Ovary (tissue), 3 donors: ENCODE measurements around the gene CD1E.
"Not testable (repeated sequence)": the region's sequence is repeated elsewhere in the genome, so short reads cannot be mapped to it uniquely, and the experiment has no call there.

Experiments
- EP300 ChIP-seq: sonication (generic); formaldehyde crosslinking; IDR thresholded peaks from one replicate; pipeline ENCODE4 v1.6.1; 2017; ENCODE audit warnings: antibody characterized with exemption
- POLR2A ChIP-seq: fragments of 450-650 bp; IDR thresholded peaks from one replicate; pipeline ENCODE4 v1.6.1; 2017; ENCODE audit warnings: antibody characterized with exemption, mild to moderate bottlenecking, moderate library complexity
- TF ChIP-seq, protein P1 (sequence below), 3 donors: fragments of 450-650 bp in 2 of 3; fragments of 200-600 bp in 1 of 3; IDR thresholded peaks; one replicate each; pipeline versions ENCODE4 v1.5.1 to v1.8.0; 2016 to 2022; ENCODE audit warnings: antibody characterized with exemption in 3 of 3, mild to moderate bottlenecking in 1 of 3
- donor health status: DM: no; HTN: no; CAD: no.

DNA sequence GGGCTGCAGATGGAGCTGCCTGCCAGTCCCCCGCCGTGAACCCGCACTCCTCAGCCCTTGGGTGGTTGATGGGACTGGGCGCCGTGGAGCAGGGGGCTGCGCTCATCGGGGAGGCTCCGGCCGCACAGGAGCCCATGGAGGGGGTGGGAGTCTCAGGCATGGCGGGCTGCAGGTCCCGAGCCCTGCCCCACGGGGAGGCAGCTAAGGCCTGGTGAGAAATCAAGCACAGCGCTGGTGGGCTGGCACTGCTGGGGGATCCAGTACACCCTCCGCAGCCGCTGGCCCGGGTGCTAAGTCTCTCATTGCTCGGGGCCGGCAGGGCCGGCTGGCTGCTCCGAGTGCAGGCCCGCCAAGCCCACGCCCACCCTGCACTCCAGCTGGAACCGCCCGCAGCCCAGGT lies 4.7 kb upstream of the CD1E start:
- not testable (repeated sequence) for TF ChIP-seq POLR2A, EP300
- TF ChIP-seq, protein P1, sequence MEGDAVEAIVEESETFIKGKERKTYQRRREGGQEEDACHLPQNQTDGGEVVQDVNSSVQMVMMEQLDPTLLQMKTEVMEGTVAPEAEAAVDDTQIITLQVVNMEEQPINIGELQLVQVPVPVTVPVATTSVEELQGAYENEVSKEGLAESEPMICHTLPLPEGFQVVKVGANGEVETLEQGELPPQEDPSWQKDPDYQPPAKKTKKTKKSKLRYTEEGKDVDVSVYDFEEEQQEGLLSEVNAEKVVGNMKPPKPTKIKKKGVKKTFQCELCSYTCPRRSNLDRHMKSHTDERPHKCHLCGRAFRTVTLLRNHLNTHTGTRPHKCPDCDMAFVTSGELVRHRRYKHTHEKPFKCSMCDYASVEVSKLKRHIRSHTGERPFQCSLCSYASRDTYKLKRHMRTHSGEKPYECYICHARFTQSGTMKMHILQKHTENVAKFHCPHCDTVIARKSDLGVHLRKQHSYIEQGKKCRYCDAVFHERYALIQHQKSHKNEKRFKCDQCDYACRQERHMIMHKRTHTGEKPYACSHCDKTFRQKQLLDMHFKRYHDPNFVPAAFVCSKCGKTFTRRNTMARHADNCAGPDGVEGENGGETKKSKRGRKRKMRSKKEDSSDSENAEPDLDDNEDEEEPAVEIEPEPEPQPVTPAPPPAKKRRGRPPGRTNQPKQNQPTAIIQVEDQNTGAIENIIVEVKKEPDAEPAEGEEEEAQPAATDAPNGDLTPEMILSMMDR (IDR thresholded peaks at IDR 0.05) = not testable (repeated sequence)
